B cell (primary cell): ENCODE data around the gene ZDHHC11. TPM values are rescaled to one million over a fixed set of nuclear protein-coding genes. Genes with fewer than 3 reads are reported as not detected.
"Not testable (repeated sequence)": the region's sequence is repeated elsewhere in the genome, so short reads cannot be mapped to it uniquely, and the experiment has no call there.

ENCODE experiments used
- ATAC-seq: fragments of 200-7000 bp; cut with Tn5 transposase; one replicate; pipeline ENCODE4 v1.10.0; 2021; ENCODE audit warnings: low read depth, mild to moderate bottlenecking, moderate number of reproducible peaks, moderate library complexity
- CTCF ChIA-PET: fragments of 350-600 bp; sonication (Branson Sonifier 250); formaldehyde crosslinking; loops from one replicate; lab custom pipeline; 2021; ENCODE audit warnings: antibody characterized with exemption, inconsistent platforms; lab: Charles Lee
- POLR2A ChIA-PET: fragments of 350-600 bp; sonication (Branson Sonifier 250); formaldehyde crosslinking; loops from one replicate; lab custom pipeline; 2021; ENCODE audit warnings: antibody characterized with exemption; lab: Charles Lee
- DNase-seq: peaks from one replicate; pipeline ENCODE4 v3.0.0; 2013
- H2AFZ ChIP-seq: 2 replicates; pipeline ENCODE4 v1.6.1; 2012; ENCODE audit warnings: mild to moderate bottlenecking, low read depth, low read length; ENCODE audit not compliant: insufficient read depth, poor library complexity, severe bottlenecking
- H3K27ac ChIP-seq, 2 donors: 1 replicate in 1 of 2; 2 replicates in 1 of 2; pipeline ENCODE4 v1.5.1; 2012 to 2013; ENCODE audit warnings: low read length in 2 of 2, mild to moderate bottlenecking in 2 of 2, moderate library complexity in 1 of 2
- H3K27me3 ChIP-seq, 4 experiments: fragments of 200-600 bp in 1 of 4; sonication (generic) in 1 of 4; replicated peaks in 1 of 4; 1 replicate in 2 of 4; 2 replicates in 2 of 4; pipeline versions ENCODE4 v1.6.1 to v1.7.0; 2013 to 2016; ENCODE audit warnings: low read length in 3 of 4, mild to moderate bottlenecking in 2 of 4, mixed read lengths in 1 of 4, moderate library complexity in 1 of 4; ENCODE audit not compliant: insufficient read depth in 4 of 4, control insufficient read depth in 3 of 4; ENCODE audit errors: control extremely low read depth in 1 of 4
- H3K36me3 ChIP-seq, 2 experiments: replicated peaks in 1 of 2; 1 replicate in 1 of 2; 2 replicates in 1 of 2; pipeline versions ENCODE4 v1.6.1 to v1.7.1; 2013; ENCODE audit warnings: low read length in 1 of 2; ENCODE audit not compliant: insufficient read depth in 2 of 2, control insufficient read depth in 1 of 2; ENCODE audit errors: control extremely low read depth in 1 of 2, extremely low read depth in 1 of 2
- H3K4me1 ChIP-seq, 2 donors: fragments of 200-600 bp in 1 of 2; sonication (generic) in 1 of 2; 1 replicate in 1 of 2; 2 replicates in 1 of 2; pipeline versions ENCODE4 v1.5.1 to v1.6.1; 2013 to 2017; ENCODE audit warnings: low read length in 2 of 2; ENCODE audit not compliant: control insufficient read depth in 2 of 2, insufficient read depth in 2 of 2
- H3K4me2 ChIP-seq: replicated peaks from 2 replicates; pipeline ENCODE3; 2012; ENCODE audit warnings: mild to moderate bottlenecking, low read depth, low read length; ENCODE audit not compliant: poor library complexity, severe bottlenecking
- H3K4me3 ChIP-seq, 5 experiments: fragments of 200-600 bp in 1 of 5; sonication (generic) in 1 of 5; 1 replicate in 3 of 5; 2 replicates in 2 of 5; pipeline versions ENCODE4 v1.5.1 to v1.7.0; 2011 to 2016; ENCODE audit warnings: low read length in 4 of 5, mild to moderate bottlenecking in 4 of 5, low read depth in 2 of 5, control low read depth in 1 of 5, moderate library complexity in 1 of 5; ENCODE audit not compliant: insufficient read depth in 1 of 5; ENCODE audit errors: control extremely low read depth in 1 of 5, extremely low read depth in 1 of 5
- H3K79me2 ChIP-seq: fragments of 200-600 bp; sonication (generic); one replicate; pipeline ENCODE4 v1.6.0; 2016; ENCODE audit warnings: low read length; ENCODE audit not compliant: control insufficient read depth, insufficient read depth
- H3K9ac ChIP-seq: fragments of 200-600 bp; sonication (generic); 2 replicates; pipeline ENCODE4 v1.6.1; 2017; ENCODE audit warnings: mild to moderate bottlenecking, low read length, moderate library complexity
- H3K9me3 ChIP-seq, 3 donors: one replicate each; pipeline versions ENCODE4 v1.6.1 to v1.7.1; 2013; ENCODE audit warnings: low read length in 2 of 3; ENCODE audit not compliant: control insufficient read depth in 2 of 3, insufficient read depth in 1 of 3; ENCODE audit errors: control extremely low read depth in 1 of 3
- H4K20me1 ChIP-seq: 2 replicates; pipeline ENCODE4 v1.6.0; 2012; ENCODE audit warnings: mild to moderate bottlenecking, low read length; ENCODE audit not compliant: insufficient read depth, control insufficient read depth, poor library complexity, severe bottlenecking
- H3K27ac Mint-ChIP-seq: one replicate; pipeline ENCODE4 v1.8.0; 2021; ENCODE audit warnings: mixed read lengths
- H3K27me3 Mint-ChIP-seq: one replicate; pipeline ENCODE4 v1.8.0; 2021; ENCODE audit warnings: mixed read lengths
- H3K4me1 Mint-ChIP-seq: one replicate; pipeline ENCODE4 v1.8.0; 2021; ENCODE audit warnings: mixed read lengths
- H3K4me3 Mint-ChIP-seq: one replicate; pipeline ENCODE4 v1.8.0; 2021; ENCODE audit warnings: mixed read lengths
- H3K9me3 Mint-ChIP-seq: one replicate; pipeline ENCODE4 v1.8.0; 2022; ENCODE audit warnings: mixed read lengths; ENCODE audit not compliant: insufficient read depth
- CTCF ChIP-seq: fragments of 200-600 bp; IDR thresholded peaks from one replicate; pipeline ENCODE4 v1.8.0; 2022; ENCODE audit warnings: antibody characterized with exemption, mild to moderate bottlenecking
- EZH2 ChIP-seq: IDR thresholded peaks from 2 replicates; pipeline ENCODE4 v1.6.1; 2012; ENCODE audit warnings: borderline replicate concordance, low read depth, mild to moderate bottlenecking, moderate library complexity, low read length; ENCODE audit not compliant: insufficient read depth, poor library complexity, severe bottlenecking
- WGBS: methylation state at CpG from one replicate; pipeline ENCODE4 v1.1.5; 2013; ENCODE audit warnings: missing lambda C conversion rate; ENCODE audit not compliant: insufficient coverage; 5-methylcytosine and 5-hydroxymethylcytosine counted together
- intact Hi-C: fragments of 100-400 bp; cut with micrococcal nuclease; formaldehyde crosslinking; loops from one replicate; pipeline ENCODE4 v1.10.0; 2022
- polyA plus RNA-seq: library from polyadenylated mRNA; depleted of rRNA; stranded (reverse); fragments of >200 nt; gene quantifications from 2 replicates; pipeline ENCODE4 v1.2.3, GENCODE V29; 2012
- total RNA-seq, 2 donors: library from RNA; stranded (reverse); fragments of 120-200 nt in 1 of 2; gene quantifications; 1 replicate in 1 of 2; 2 replicates in 1 of 2; pipeline versions ENCODE4 v1.2.3 to v1.2.4, GENCODE V29; 2013 to 2022

The ZDHHC11 gene
- total and polyA plus RNA-seq, 2 donors (not counting 1 experiment from before 2014, with no cell fraction given) = 0.69 to 3.0 TPM

- CTCF ChIA-PET = no interaction called here
- Histone ChIP-seq H2AFZ (no peak overlapping the region), H3K4me2 (no peak overlapping the region), H3K4me1 (no peaks in the 10 kb centered on the region), H3K79me2 (no peaks in the 10 kb centered on the region), H3K27me3 (peaks cover 0 to 3% (median 0%) of the 10 kb centered on the region in 4 experiments), H3K9ac (no peak overlapping the region), H4K20me1 (no peaks in the 10 kb centered on the region), H3K27ac (no peak overlapping the region), H3K36me3 (no peaks in the 10 kb centered on the region), H3K9me3 (peaks cover 0 to 4% (median 3%) of the 10 kb centered on the region in 3 donors), H3K4me3 (no peak overlapping the region)
- H3K27me3 Mint-ChIP-seq = peaks cover 8% of the 10 kb centered on the region
- no peak overlapping the region for H3K4me3 Mint-ChIP-seq
- H3K27ac Mint-ChIP-seq = no peak overlapping the region
- TF ChIP-seq CTCF (no peak), EZH2 (no peak)
- no peaks in the 10 kb centered on the region for H3K9me3 Mint-ChIP-seq
- no CpG with 5 or more reads among the region's 3 CpGs for WGBS
- POLR2A ChIA-PET = no interaction called here
- DNase-seq = no peak
- no peak for ATAC-seq
- H3K4me1 Mint-ChIP-seq = no peaks in the 10 kb centered on the region
- intact Hi-C loops = no loop called here
These were observed 35.3 kb downstream of the ZDHHC11 start for GRCh38 chr5:815449-815848.

- H3K4me1 ChIP-seq, H3K9ac ChIP-seq, H3K27me3 ChIP-seq, H3K4me2 ChIP-seq, H3K4me1 Mint-ChIP-seq, POLR2A ChIA-PET, ATAC-seq, H3K4me3 ChIP-seq, H3K4me3 Mint-ChIP-seq, DNase-seq, H3K9me3 ChIP-seq, H3K9me3 Mint-ChIP-seq, H3K27ac Mint-ChIP-seq, H4K20me1 ChIP-seq, intact Hi-C loops, H3K27ac ChIP-seq, H2AFZ ChIP-seq, CTCF ChIA-PET, H3K27me3 Mint-ChIP-seq, H3K79me2 ChIP-seq, H3K36me3 ChIP-seq: not testable (repeated sequence)
- WGBS = no CpG with 5 or more reads among the region's 5 CpGs
These were observed 37.2 kb downstream of the ZDHHC11 start for GRCh38 chr5:813575-813974.

- H3K27ac Mint-ChIP-seq, CTCF ChIA-PET: not testable (repeated sequence)
These were observed 39.4 kb downstream of the ZDHHC11 start for GRCh38 chr5:811384-811783.

More at GRCh38 chr5:811384-811783, 39.4 kb downstream of the ZDHHC11 start:
- H3K9me3 Mint-ChIP-seq, H3K9me3 ChIP-seq, H3K4me1 ChIP-seq, intact Hi-C loops, H3K9ac ChIP-seq, H3K36me3 ChIP-seq, H3K4me3 ChIP-seq, H2AFZ ChIP-seq, ATAC-seq, H4K20me1 ChIP-seq, DNase-seq, H3K4me1 Mint-ChIP-seq, H3K27me3 Mint-ChIP-seq, H3K4me2 ChIP-seq, H3K27ac ChIP-seq, H3K27me3 ChIP-seq, H3K79me2 ChIP-seq, H3K4me3 Mint-ChIP-seq, POLR2A ChIA-PET: not testable (repeated sequence)
- 100% methylated on average over 1 of the region's 9 CpGs for WGBS
